GM18508 (cell line): ENCODE data around the gene CHRNG.
"Not testable (repeated sequence)": the region's sequence is repeated elsewhere in the genome, so short reads cannot be mapped to it uniquely, and the experiment has no call there.

ENCODE experiments used
- ATAC-seq: cut with Tn5 transposase; IDR thresholded peaks from one replicate; pipeline ENCODE4 v1.9.1; 2021; ENCODE audit warnings: moderate number of reproducible peaks; ENCODE audit not compliant: insufficient read depth, unreplicated experiment

CHRNG gene

DNA sequence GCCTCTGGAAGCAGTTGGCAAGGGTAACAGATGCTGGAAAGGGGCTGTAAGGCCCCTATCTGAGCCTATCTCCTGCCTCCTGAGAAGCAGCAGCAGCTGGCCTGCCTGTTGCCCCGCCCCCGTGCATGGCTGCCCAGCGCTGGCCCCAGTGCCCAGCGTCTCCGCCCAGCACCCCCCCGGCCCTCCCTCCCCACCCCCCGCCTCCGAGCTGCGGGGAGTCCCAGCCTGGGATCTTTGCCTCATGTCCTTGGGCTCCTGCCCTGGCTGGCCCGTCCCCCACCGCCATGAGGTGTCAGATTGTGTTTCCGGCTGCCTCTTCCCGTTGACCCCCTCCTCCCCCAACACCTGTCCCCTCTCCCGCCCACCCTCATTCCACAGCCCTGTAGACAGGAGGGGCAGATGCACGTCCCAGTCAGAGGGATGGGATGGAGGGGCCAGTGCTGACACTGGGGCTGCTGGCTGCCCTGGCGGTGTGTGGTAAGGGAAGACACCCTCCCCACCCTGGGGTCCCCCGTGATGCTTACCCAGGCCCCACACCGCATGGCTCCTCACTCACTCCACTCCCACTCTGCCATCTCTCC, 13.6 kb upstream of the CHRNG start, which contains the start of gene CHRND:
CHRND (plus strand) TSS at position 370 of the 581 bp plus-strand sequence; CDS start at position 426, 56 bp downstream.
- no peak for ATAC-seq

DNA sequence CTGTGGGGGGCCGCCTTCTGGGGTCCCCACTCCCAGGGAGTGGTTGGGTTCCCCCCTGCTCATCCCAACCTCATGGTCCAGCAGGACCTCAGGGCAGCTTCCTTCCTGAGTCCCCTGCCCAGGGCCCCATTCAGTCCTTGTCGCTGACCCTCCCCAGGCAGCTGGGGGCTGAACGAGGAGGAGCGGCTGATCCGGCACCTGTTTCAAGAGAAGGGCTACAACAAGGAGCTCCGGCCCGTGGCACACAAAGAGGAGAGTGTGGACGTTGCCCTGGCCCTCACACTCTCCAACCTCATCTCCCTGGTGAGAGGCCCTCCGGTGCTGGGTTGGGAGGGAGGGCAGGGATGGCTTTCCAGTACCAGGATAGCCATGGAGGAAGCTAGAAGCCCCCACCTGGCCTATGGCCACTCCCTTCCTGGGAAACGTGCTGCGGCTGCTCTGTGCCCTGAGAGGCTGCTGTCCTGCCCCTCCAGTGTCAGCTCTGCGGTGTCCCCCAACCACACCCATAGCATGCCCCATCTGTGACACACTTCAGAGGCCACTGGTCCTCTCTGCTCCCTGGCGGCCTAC, 13.0 kb upstream of the CHRNG start:
- ATAC-seq = no peak

GRCh38 chr2:232527905-232528470, 11.5 kb upstream of the CHRNG start:
- no peak for ATAC-seq

DNA sequence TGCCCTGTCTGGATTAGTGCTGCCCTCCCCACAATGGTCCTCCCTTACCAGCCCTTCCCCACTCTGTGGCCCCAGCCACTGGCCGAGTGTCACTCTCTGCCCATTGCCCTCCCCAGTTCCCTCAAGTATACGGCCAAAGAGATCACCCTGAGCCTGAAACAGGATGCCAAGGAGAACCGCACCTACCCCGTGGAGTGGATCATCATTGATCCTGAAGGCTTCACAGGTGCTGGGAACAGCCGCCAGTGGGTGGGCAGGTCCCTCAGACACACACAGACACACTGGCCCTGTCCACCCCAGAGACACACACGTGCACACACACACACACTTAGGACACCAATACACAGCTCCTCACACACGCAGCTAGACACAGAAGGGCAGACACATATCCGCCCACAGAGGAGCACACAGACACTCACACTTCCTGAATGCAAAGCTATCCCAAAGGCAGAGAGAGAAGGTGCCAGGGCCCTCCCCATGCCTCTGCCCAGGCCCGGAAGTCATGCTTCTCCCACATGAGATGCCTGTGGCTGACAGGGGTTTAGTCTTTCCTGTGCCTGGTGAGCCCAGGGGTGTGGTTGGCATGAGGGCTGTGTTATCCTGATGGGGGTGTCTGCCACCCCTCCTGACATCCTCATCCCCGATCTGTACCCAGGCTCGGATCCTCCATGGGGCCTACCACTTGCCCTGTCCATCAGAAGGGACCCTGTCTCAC, 10.6 kb upstream of the CHRNG start:
- no peak for ATAC-seq

DNA sequence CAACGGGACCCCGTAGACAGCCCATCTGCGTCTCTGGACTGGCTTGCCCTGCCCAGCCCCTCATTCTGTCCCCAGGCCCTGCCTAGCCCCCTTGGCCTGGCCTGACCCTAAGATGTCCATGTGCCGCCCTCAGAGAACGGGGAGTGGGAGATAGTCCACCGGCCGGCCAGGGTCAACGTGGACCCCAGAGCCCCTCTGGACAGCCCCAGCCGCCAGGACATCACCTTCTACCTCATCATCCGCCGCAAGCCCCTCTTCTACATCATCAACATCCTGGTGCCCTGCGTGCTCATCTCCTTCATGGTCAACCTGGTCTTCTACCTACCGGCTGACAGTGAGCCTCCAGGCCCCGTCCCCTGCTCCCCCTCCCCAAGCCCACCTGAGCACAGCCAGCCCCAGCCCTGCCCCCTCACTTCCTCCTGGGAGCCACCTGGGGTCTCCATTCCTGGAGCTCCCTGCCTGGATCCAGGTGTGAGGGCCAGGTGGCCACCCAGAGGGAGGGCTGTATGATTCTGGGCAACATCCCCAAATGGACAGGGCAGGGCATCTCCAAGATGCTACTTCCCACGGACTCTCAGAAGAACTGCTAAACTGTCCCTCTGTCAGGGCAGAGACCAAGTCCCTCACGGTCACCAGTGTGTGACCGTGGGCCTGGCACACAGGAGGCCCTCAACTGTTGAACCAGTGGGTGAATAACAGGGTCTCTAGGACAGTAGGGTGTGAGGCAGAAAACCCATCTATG, 9.5 kb upstream of the CHRNG start:
- no peak for ATAC-seq

DNA sequence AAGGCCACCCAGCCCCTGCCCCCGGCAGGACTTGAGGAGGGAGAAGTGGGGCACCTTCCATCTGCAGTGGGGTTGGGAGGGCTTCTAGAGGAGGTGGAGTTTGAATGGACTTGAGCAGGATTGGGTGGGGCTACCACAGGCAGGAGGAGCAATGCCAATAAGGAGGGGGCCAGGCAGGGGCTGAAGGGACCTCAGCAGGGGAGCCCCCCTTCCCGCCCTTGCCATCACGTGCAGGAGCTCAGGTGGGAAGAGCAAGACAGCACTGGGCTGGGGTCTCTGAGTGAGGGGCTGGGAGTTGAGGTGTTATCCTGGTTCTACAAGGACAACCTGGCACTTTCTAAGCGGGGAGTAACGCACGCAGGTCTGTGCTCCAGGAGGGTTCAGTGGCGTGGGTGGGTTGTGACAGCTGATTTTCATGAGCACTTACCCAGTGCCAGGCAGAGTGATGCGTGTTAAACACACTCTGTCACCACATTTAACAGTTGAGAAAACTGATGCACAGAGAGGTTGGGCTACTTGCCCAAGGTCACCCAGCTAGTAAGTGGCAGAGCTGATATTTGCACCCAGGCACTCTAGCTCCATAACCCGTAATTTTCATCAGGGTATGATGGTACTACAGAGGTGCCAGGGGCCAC, 8.7 kb upstream of the CHRNG start:
- no peak for ATAC-seq

GRCh38 chr2:232532419-232532818, 7.1 kb upstream of the CHRNG start:
- no peak for ATAC-seq

- not testable (repeated sequence) for ATAC-seq
Observed at GRCh38 chr2:232532821-232533220, 6.7 kb upstream of the CHRNG start.

DNA sequence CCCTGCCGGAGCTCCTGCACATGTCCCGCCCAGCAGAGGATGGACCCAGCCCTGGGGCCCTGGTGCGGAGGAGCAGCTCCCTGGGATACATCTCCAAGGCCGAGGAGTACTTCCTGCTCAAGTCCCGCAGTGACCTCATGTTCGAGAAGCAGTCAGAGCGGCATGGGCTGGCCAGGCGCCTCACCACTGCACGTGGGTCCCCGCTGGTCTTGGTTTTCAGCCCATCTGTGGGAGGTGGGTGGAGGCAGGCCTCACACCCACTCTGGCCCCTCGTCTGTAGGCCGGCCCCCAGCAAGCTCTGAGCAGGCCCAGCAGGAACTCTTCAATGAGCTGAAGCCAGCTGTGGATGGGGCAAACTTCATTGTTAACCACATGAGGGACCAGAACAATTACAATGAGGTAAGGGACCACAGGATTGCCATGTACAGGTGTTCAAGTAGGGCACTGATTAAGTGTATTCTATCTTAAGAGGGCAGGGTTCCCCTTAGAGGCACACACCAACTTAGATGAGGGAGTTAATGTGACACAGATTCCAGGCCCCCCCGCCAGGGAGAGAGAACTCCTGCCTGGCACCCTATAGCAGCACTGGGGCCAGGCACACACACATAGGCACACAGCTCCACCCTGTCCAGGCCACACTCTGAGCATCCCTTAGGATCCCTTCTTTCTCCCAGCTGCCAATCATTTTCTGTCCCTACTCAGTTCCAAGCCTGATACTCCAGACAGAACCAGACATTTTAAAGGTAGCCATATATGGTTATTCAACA, 5.4 kb upstream of the CHRNG start:
- ATAC-seq = no peak

DNA sequence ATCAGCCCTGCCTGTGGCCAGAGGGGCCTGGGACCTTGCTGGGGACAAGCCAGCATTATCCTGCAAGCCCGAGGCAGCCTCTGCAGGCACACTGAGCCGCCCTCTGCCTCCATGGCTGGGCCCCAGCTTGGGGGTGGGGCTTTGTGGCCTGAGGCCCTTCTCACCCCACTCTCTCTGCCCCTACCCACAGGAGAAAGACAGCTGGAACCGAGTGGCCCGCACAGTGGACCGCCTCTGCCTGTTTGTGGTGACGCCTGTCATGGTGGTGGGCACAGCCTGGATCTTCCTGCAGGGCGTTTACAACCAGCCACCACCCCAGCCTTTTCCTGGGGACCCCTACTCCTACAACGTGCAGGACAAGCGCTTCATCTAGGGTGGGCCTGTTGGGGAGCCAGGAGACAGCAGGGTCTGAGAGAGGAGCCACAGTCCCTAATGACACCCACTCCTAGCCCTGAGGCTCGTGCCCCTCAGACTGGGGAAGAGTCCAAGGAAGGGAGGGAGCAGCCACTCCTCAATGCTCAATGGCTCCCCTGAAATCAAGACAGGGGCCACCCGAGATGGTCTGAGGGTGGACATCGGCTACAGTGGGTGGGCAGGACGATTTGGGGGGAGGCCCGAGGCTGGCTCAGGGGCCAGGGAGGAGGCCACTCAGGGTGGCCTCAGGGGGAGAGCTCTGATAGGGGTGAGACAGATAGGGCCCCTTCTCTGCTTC, 4.4 kb upstream of the CHRNG start:
- no peak for ATAC-seq

- ATAC-seq = no peak
Observed at GRCh38 chr2:232535761-232536530, 3.5 kb upstream of the CHRNG start.

DNA sequence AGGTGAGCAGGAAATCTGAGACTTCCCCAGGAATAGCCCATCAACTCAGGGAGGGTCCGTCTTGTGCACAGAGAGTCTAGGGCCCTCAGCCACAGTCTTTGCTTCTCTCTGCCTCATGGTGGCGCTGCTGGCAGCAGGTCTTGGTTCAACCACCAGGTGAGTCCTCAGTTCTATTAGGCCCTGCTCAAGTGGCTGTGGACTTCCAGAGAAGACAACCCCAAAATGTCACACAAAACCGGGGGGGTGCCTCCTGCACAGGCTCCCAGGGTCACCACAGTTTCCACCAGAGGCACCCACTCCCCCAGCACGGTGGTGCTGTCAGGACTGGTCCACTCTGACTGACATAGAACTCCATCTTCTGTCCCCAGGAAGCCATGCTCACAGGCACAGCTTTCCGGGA, 2.4 kb upstream of the CHRNG start:
- no peak for ATAC-seq

- no peak for ATAC-seq
Observed at GRCh38 chr2:232537499-232537898, 2.0 kb upstream of the CHRNG start.

DNA sequence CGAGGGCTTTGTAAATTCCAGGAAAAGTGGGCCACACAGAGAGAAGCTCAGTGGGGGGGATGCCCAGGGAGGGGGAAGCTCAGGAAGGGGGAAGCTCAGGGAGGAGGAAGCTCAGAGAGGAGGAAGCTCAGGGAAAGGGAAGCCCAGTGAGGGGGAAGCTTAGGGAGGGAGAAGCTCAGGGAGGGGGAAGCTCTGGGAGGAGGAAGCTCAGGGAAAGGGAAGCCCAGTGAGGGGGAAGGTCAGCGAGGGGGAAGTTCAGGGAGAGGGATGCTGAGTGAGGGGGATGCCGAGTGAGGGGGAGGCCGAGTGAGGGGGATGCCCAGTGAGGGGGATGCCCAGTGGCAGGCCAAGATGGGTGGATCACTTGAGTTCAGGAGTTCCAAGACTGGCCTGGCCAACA, 821 bp upstream of the CHRNG start:
- ATAC-seq = no peak

- no peak for ATAC-seq
Observed at GRCh38 chr2:232540441-232541041, 1.0 kb downstream of the CHRNG start.

GRCh38 chr2:232541195-232541960, 1.9 kb downstream of the CHRNG start:
- no peak for ATAC-seq
